ENCODE data around the gene FRA10AC1. TPM values are rescaled to one million over a fixed set of nuclear protein-coding genes. Genes with fewer than 3 reads are reported as not detected.

The FRA10AC1 gene
- polyA plus RNA-seq, 1 donor from 2014 or later, result 5.9 TPM

DNA sequence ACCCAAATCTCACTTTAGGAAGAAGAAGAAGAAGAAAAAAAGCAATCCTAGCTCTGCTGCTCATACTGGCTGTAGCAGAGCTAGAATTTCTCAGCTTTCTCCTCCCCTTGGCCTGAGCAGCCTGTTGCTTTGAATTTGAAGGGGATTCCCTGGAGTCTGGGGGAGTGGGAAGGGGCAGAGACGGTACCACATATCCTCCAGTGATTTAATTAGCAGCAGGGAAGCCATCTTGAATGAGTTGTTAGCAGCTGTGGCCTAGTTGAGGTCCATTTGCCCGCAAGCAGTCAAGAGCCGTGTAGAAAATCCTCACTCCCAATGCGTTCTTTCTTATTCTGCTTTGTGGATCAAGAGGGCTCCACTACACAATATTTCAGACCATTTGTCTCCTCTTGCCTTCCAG, 73.5 kb downstream of the FRA10AC1 start:
- peaks cover 0 to 2% (median 0%) of the 10 kb centered on the region in 3 donors for H3K4me1 Mint-ChIP-seq
- peaks cover 15% of the 10 kb centered on the region for H3K27me3 Mint-ChIP-seq
- no peaks in the 10 kb centered on the region for H3K36me3 Mint-ChIP-seq
- peaks cover 0 to 2% (median 0%) of the 10 kb centered on the region in 3 donors for H3K9me3 Mint-ChIP-seq
- no peak overlapping the region for H3K4me3 Mint-ChIP-seq
- no peak overlapping the region for H3K27ac Mint-ChIP-seq

DNA sequence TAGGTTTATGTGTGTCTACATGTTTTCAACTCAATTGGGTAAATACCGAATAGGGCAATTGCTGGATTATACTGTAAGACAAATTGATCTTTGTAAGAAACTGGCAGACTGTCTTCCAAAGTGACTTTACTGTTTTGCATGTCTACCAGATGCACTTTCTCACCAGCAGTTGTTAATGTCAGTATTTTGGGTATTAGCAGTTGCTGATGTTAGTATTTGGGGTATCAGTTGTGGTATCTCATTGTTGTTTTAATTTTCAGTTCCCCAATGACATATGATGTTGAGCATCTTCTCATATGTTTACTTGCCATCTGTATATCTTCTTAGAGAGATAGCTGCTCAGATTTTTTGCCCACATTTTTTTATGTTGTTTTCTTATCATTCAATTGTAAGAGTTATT, 79.5 kb downstream of the FRA10AC1 start:
- Mint-ChIP-seq H3K27me3 (peaks cover 1% of the 10 kb centered on the region), H3K9me3 (no peaks in the 10 kb centered on the region), H3K4me1 (no peaks in the 10 kb centered on the region), H3K27ac (peak overlapping the region in 1 of 3 donors; percentile 32), H3K4me3 (no peak overlapping the region), H3K36me3 (no peaks in the 10 kb centered on the region)

- H3K27ac Mint-ChIP-seq, result no peak overlapping the region
- no peaks in the 10 kb centered on the region for H3K36me3 Mint-ChIP-seq
- H3K9me3 Mint-ChIP-seq, result no peaks in the 10 kb centered on the region
- peaks cover 1% of the 10 kb centered on the region for H3K27me3 Mint-ChIP-seq
- H3K4me3 Mint-ChIP-seq, result no peak overlapping the region
- H3K4me1 Mint-ChIP-seq, result peaks cover 0 to 4% (median 3%) of the 10 kb centered on the region in 3 donors
Observed at GRCh38 chr10:93620925-93621324, 81.5 kb downstream of the FRA10AC1 start.

Other genes starting within 250 kb of the FRA10AC1 start
- gene MYOF, start 220.3 kb downstream of the FRA10AC1 start, polyA plus RNA-seq, result not detected
- gene CEP55, start 206.0 kb downstream of the FRA10AC1 start, polyA plus RNA-seq, result 0.53 TPM
- not detected for gene FFAR4, start 135.9 kb downstream of the FRA10AC1 start, polyA plus RNA-seq
- gene RBP4, start 101.4 kb downstream of the FRA10AC1 start, polyA plus RNA-seq, result not detected
- not detected for gene PDE6C, start 90.1 kb downstream of the FRA10AC1 start, polyA plus RNA-seq
- not detected for gene LGI1, start 55.3 kb upstream of the FRA10AC1 start, polyA plus RNA-seq
- gene SLC35G1, start 191.4 kb upstream of the FRA10AC1 start, polyA plus RNA-seq, result 0.63 TPM

Data from IgD-negative memory B cell (primary cell).